ENCODE results near the gene PRDM16. TPM values are rescaled to one million over a fixed set of nuclear protein-coding genes. Genes with fewer than 3 reads are reported as not detected.

Gene PRDM16
- total RNA-seq, 1 donor from 2014 or later, result 12.9 TPM

DNA sequence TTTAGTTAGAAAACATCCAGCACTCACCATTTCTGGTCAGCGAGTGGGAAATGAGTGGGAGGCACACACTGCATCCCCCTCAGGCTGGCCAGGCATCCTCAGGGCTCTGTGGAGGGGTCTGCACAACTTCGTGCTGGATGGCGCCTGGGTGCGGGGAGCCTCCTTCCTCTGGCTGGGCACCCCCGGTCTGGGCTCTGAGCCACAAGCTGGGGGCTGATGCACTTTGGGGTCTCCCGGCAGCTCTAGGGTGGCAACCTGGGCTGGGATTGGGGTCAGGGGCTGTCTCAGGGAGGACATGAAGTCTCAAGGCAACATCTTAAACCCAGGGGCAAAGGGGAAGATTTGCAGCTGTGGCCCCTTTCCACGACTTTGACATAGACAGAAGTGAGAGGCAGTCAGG, 23.5 kb downstream of the PRDM16 start:
- intact Hi-C loops (cut with DNase I), result no loop called here
- no peak for DNase-seq (ENCODE audit: low spot score)

DNA sequence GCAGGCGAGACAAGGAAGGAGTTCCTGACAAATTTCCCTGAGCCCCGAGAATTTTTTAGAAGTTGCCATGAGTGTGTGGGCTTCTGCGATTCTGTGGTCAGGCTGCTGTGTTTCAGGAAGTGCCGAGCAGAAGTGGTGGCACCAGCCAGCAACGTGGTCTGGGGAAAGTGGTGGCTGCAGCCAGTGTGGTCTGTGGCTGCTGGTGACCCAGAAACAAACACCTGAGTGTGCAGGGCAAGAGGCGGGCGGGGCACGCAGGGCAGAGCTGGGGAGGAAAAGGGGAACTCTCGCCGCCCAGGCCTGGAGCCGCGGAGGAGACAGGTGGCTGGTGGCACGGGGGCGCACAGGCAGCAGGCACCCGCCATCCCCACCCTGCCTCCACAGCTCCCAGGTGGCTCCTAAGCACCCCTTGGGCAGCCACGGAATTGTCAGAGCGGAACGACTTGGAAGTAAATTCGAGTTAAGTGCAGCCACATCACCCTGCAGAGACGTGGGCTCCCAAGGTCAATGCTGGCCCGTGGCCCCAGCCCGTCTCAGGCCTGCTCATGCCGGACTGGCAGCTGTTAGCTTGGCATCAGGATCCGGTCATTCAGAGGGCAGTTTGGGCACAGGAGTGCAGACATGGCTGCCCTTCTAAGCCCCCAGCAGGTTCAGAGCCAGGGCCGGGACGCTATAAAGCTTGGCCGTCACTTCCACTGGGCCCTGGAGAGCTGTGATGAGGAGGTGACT, 25.1 kb downstream of the PRDM16 start:
- no peak for DNase-seq (ENCODE audit: low spot score)
- intact Hi-C loops (cut with DNase I), result no loop called here

- intact Hi-C loops (cut with DNase I), result no loop called here
- no peak for DNase-seq (ENCODE audit: low spot score)
Measured at GRCh38 chr1:3094863-3095780, 26.1 kb downstream of the PRDM16 start.

GRCh38 chr1:3096345-3096744, 27.3 kb downstream of the PRDM16 start:
- no peak for DNase-seq (ENCODE audit: low spot score)
- intact Hi-C loops (cut with DNase I), result no loop called here

DNA sequence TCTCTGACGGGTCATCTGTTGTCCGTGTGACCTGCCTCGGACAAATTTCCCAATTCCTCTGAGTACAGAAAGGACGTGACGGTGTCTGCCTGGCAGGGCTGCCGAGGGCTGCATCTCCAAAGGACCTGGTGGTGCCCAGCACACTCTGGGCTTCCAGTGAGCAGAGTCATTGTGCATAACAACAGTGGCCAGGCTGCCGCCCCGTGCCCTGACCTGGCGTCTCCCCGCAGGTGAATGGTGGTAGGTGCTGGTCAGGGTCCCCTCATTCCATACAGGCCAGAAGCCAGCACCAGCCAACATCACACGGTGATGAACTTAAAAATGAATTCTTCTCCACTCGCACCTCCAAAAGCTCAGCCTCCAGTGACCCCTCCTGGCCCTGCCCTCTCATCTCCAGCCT, 28.2 kb downstream of the PRDM16 start:
- DNase-seq (ENCODE audit: low spot score), result no peak
- intact Hi-C loops (cut with DNase I), result no loop called here

GRCh38 chr1:3097861-3098260, 28.9 kb downstream of the PRDM16 start:
- no peak for DNase-seq (ENCODE audit: low spot score)
- intact Hi-C loops (cut with DNase I), result no loop called here

GRCh38 chr1:3099861-3100260, 30.9 kb downstream of the PRDM16 start:
- DNase-seq (ENCODE audit: low spot score), result no peak
- intact Hi-C loops (cut with DNase I), result no loop called here

DNA sequence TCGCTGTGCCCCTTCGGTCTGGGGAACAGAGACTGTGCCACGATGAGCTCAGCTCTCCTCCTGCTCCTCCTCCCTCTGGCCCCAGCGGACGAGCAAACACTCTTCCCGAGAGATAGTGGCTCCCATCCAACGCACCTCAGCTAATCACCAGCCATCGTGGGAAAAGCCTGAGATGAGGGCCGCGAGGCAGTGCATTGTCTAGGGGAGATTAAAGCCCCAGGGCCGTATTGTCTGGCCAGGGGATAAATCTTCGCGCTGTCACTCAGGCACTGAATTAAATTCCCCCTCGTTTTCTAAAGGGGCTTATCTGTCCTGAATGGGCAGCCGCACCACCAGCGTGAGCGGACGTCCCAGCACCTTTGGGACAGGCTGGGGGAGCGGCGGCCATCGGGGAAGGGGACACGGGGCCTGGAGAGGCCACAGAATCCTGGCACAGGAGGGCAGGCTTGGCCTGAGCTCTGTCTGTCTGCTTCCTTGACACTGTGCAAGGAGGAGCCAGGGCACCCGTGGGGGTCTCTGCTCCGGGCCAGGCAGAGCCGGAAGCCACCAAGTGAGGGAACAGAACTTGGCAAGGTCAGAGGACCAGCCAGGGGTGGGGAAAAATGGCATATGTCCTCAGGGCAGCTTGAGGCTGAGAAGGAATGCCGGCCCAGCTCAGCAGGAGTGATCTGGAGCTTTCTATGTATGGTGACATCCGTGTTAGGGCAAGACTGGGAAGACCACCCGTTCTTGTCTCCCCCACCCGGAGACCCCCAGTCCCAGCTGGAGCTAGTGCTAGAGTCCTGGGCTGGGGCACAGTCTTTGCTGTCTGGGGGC, 32.3 kb downstream of the PRDM16 start:
- intact Hi-C loops (cut with DNase I), result no loop called here
- DNase-seq (ENCODE audit: low spot score), result no peak

DNA sequence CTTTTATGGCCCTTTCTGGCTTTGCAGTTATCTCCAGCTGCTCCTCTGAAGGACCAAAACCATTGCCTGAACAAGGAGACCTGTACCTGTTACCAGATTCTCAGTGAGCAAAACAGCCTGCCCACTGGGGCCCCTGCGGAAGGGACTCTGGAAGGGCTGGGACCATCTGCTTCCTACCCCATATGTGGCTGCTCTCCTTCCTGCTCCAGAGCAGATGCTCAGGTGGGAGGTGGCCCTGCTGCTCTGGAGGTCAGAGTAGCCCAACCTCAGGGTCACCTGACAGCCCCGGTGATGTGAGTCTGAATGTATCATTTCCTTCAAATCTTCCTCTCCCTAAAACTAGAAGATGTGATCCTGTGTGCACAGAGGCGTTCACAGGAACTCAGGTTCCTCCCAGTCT, 33.6 kb downstream of the PRDM16 start:
- intact Hi-C loops (cut with DNase I), result no loop called here
- DNase-seq (ENCODE audit: low spot score), result no peak

GRCh38 chr1:3103967-3104677, 35.1 kb downstream of the PRDM16 start:
- DNase-seq (ENCODE audit: low spot score), result no peak
- intact Hi-C loops (cut with DNase I), result no loop called here

DNA sequence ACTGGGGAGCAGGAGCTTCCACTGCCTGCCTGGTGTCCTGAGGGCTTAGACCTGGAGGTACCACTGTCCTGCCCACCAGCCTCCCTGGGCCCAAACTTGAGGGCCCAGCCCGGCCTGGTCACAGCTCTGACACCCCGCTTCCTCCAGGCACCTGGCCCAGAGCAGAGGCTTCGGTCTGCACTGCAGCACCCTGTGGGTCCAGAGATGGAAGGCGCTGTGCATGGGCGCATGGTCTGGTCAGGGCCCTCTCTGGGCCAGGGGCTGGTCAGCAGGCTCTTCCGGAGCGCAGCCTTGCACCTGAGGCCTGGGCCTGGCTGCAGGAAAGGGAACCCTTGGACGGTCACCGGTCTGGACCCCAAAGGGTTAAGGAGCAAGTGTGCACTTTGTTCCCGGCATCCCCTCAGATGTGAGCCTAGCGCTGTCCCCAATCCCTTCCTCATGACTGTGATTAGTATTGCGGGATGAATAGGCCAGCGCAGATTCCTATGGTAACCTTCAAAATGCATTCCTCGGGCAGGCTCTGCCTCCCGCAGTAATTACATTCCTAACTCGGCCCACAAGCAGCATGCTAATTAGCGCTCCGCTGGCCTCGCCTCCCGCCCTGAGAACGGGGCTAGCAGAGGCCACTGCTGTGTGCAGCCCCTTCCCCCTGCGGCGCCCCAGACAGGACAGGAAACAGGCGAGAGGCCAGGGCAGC, 36.3 kb downstream of the PRDM16 start:
- DNase-seq (ENCODE audit: low spot score), result no peak
- intact Hi-C loops (cut with DNase I), result no loop called here

GRCh38 chr1:3106216-3106615, 37.2 kb downstream of the PRDM16 start:
- no peak for DNase-seq (ENCODE audit: low spot score)
- intact Hi-C loops (cut with DNase I), result no loop called here

GRCh38 chr1:3107201-3107600, 38.2 kb downstream of the PRDM16 start:
- intact Hi-C loops (cut with DNase I), result no loop called here
- DNase-seq (ENCODE audit: low spot score), result no peak

- intact Hi-C loops (cut with DNase I), result no loop called here
- no peak for DNase-seq (ENCODE audit: low spot score)
Measured at GRCh38 chr1:3109355-3109754, 40.4 kb downstream of the PRDM16 start.

DNA sequence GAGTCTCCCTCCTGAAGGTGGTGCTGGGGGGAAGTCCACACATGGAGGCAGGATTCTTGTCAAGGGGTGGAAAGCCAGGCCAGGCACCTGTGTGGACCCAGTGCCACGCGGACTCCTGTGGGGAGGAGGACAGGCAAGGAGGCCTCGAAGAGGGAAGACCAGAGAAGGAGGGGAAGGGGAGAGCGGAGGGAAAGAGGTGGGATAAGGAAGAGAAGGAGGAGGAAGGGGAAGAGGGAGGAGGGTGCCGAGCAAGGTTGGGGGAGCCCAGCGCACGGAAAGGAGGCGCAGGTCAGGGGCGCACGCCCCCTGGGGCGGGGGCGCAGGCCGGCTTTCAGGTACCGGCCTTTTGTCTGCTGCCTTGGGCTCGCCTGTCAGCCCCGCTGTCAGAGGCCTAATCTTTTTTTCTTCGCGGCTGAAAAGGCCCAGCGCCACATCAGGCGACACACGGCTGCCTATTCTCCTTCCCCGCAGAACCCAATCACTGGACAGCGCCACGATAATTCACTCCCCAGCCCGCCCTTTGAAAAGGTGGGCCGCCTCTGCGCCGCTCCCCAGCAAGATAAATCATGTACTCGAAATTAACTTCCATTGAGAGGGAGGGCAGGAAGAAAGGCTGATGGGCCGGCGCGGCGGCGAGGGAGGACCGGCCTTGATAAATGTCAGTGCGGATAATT, 42.5 kb downstream of the PRDM16 start:
- no peak for DNase-seq (ENCODE audit: low spot score)
- intact Hi-C loops (cut with DNase I), result no loop called here

GRCh38 chr1:3112526-3112925, 43.5 kb downstream of the PRDM16 start:
- intact Hi-C loops (cut with DNase I), result no loop called here
- no peak for DNase-seq (ENCODE audit: low spot score)

DNA sequence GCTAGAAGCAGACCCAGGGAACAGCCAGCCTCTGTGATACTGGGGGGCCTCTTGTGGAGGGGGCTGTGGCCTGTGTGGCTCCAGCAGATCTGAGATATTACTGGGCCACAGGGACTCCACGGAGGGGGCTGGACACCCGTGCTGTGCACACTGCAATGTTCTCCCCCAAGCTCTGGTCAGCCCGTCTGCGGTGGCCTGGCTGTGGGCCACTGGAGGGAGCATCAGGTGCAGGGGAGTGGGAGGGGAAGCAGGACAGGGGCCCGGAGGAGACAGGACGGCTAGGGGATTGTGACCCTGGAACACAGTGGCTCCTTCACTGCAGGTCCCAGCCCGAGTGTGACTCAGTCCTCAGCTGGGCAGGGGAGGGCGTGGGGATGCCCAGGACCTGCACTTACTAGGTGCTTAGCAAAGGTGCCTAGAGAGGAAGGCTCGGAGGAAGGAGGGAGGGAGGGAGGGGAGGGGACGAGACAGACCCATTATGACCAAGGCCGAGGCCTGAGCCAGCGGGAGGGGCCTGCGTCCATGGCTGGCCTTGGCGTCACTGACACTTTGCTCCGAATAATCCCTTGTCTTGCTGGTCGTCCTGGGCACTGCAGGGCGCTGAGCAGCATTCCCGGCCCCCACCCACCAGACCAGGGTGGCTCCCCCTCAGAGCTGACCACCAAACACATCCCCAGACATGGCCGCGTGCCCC, 44.2 kb downstream of the PRDM16 start:
- no peak for DNase-seq (ENCODE audit: low spot score)
- intact Hi-C loops (cut with DNase I), result no loop called here

DNA sequence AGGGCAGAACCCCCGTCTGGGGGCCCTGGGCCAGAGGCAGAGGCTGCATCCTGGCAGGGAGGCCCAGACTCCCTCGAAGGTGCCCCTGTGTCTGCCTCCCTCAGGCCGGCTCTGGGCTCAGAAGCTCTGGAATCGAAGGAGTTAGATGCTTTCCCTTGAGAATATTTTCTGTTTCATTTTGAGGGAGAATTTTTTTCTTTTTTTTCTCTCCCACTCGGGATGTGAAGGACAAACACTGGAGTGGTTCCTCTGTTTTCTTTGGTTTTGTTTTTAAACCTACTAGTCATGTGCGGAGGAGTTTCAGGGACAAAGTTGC, 44.7 kb downstream of the PRDM16 start:
- no peak for DNase-seq (ENCODE audit: low spot score)
- intact Hi-C loops (cut with DNase I), result no loop called here

Data from cardiac septum (tissue), 1 donor.